Right lobe of liver (tissue), 4 donors: ENCODE results near the gene NPEPL1.

ENCODE experiments used
- CTCF ChIP-seq, 4 donors: fragments of 200-600 bp in 3 of 4; fragments of 450-650 bp in 1 of 4; IDR thresholded peaks; one replicate each; pipeline versions ENCODE4 v1.5.1 to v1.8.0; 2016 to 2022; ENCODE audit warnings: antibody characterized with exemption in 4 of 4, mild to moderate bottlenecking in 2 of 4
- POLR2A ChIP-seq: fragments of 450-650 bp; IDR thresholded peaks from one replicate; pipeline ENCODE4 v1.6.1; 2017; ENCODE audit warnings: antibody characterized with exemption, mild to moderate bottlenecking
- donor health status: DM: no; HTN: no; CAD: no.
- donor health status: DM: no; HTN: no; CAD: no.
- donor health status: DM: no; HTN: yes; CAD: no.

GRCh38 chr20:58668901-58669286, 23.7 kb upstream of the NPEPL1 start:
- no peak for TF ChIP-seq CTCF (IDR thresholded peaks at IDR 0.05)
- TF ChIP-seq POLR2A: no peak
